Stimulated activated naive CD8-positive, alpha-beta T cell treated with anti-CD3 and anti-CD28 coated beads, Interleukin-15, amount 100 ng/mL, for 72 hours (primary cell): Measurements from ENCODE around the gene C18orf54.
"Not testable (repeated sequence)": the region's sequence is repeated elsewhere in the genome, so short reads cannot be mapped to it uniquely, and the experiment has no call there.

Experiments
- ATAC-seq: fragments of 150-1000 bp; cut with Tn5 transposase; 2 replicates; pipeline ENCODE4 v1.10.0; 2021; ENCODE audit warnings: mild to moderate bottlenecking, moderate library complexity
- DNase-seq, 2 donors: peaks; one replicate each; pipeline ENCODE4 v3.0.0; 2021 to 2022
- H3K27ac Mint-ChIP-seq, 2 donors: one replicate each; pipeline ENCODE4 v1.8.0; 2022; ENCODE audit warnings: mild to moderate bottlenecking in 2 of 2, mixed read lengths in 2 of 2, moderate library complexity in 2 of 2
- H3K27me3 Mint-ChIP-seq: one replicate; pipeline ENCODE4 v1.8.0; 2022; ENCODE audit warnings: mixed read lengths
- H3K4me1 Mint-ChIP-seq: one replicate; pipeline ENCODE4 v1.8.0; 2022; ENCODE audit warnings: mild to moderate bottlenecking, mixed read lengths
- H3K4me3 Mint-ChIP-seq, 2 donors: one replicate each; pipeline ENCODE4 v1.8.0; 2022; ENCODE audit warnings: mild to moderate bottlenecking in 2 of 2, mixed read lengths in 2 of 2, moderate library complexity in 1 of 2
- H3K9me3 Mint-ChIP-seq, 2 donors: one replicate each; pipeline ENCODE4 v1.8.0; 2022; ENCODE audit warnings: mixed read lengths in 2 of 2

C18orf54 gene

GRCh38 chr18:54378057-54378456 lies 20.4 kb downstream of the C18orf54 start:
- DNase-seq (no peak), ATAC-seq (no peak)
- Mint-ChIP-seq H3K27ac (no peak overlapping the region), H3K4me1 (no peaks in the 10 kb centered on the region), H3K9me3 (no peaks in the 10 kb centered on the region), H3K4me3 (no peak overlapping the region), H3K27me3 (no peaks in the 10 kb centered on the region)

GRCh38 chr18:54381640-54382039 lies 23.9 kb downstream of the C18orf54 start:
- ATAC-seq: no peak
- Mint-ChIP-seq H3K27ac (no peak overlapping the region), H3K4me1 (no peaks in the 10 kb centered on the region), H3K27me3 (no peaks in the 10 kb centered on the region), H3K4me3 (no peak overlapping the region), H3K9me3 (no peaks in the 10 kb centered on the region)
- no peak for DNase-seq

- H3K9me3 Mint-ChIP-seq: no peaks in the 10 kb centered on the region
- no peaks in the 10 kb centered on the region for H3K27me3 Mint-ChIP-seq
- H3K4me1 Mint-ChIP-seq: no peaks in the 10 kb centered on the region
- ATAC-seq (no peak), DNase-seq (no peak)
- H3K27ac Mint-ChIP-seq: no peak overlapping the region
- no peak overlapping the region for H3K4me3 Mint-ChIP-seq
Observed at GRCh38 chr18:54382076-54382475, 24.4 kb downstream of the C18orf54 start.

- Mint-ChIP-seq H3K27ac (peak overlapping the region in 1 of 2 donors; percentile 55), H3K4me3 (no peak overlapping the region), H3K4me1 (no peaks in the 10 kb centered on the region), H3K27me3 (no peaks in the 10 kb centered on the region), H3K9me3 (no peaks in the 10 kb centered on the region)
- DNase-seq: no peak
- ATAC-seq: no peak
Observed at GRCh38 chr18:54382733-54383252, 25.1 kb downstream of the C18orf54 start.

GRCh38 chr18:54386043-54386442 lies 28.3 kb downstream of the C18orf54 start:
- H3K9me3 Mint-ChIP-seq: no peaks in the 10 kb centered on the region
- peaks cover 11% of the 10 kb centered on the region for H3K4me1 Mint-ChIP-seq
- ATAC-seq: no peak
- peaks cover 20% of the 10 kb centered on the region for H3K27me3 Mint-ChIP-seq
- no peak for DNase-seq
- H3K4me3 Mint-ChIP-seq: no peak overlapping the region
- no peak overlapping the region for H3K27ac Mint-ChIP-seq

GRCh38 chr18:54386800-54387495 lies 29.2 kb downstream of the C18orf54 start:
- DNase-seq, H3K9me3 Mint-ChIP-seq, ATAC-seq, H3K4me3 Mint-ChIP-seq: not testable (repeated sequence)
- H3K27ac Mint-ChIP-seq: peak overlapping the region in 1 of 2 donors; percentile 57
- peaks cover 11% of the 10 kb centered on the region for H3K4me1 Mint-ChIP-seq
- H3K27me3 Mint-ChIP-seq: peaks cover 20% of the 10 kb centered on the region

GRCh38 chr18:54387631-54388030 lies 29.9 kb downstream of the C18orf54 start:
- DNase-seq (no peak), ATAC-seq (no peak)
- Mint-ChIP-seq H3K9me3 (no peaks in the 10 kb centered on the region), H3K4me3 (no peak overlapping the region), H3K4me1 (peaks cover 11% of the 10 kb centered on the region), H3K27ac (no peak overlapping the region), H3K27me3 (peaks cover 20% of the 10 kb centered on the region)

GRCh38 chr18:54388203-54389142 lies 30.8 kb downstream of the C18orf54 start:
- Mint-ChIP-seq H3K9me3 (no peaks in the 10 kb centered on the region), H3K27ac (peak overlapping the region in 1 of 2 donors; percentile 63), H3K4me1 (peaks cover 11% of the 10 kb centered on the region), H3K27me3 (peaks cover 20% of the 10 kb centered on the region), H3K4me3 (peak overlapping the region in 1 of 2 donors; percentile 36)
- DNase-seq: peak; percentile 10 to 50
- peak; percentile 93 for ATAC-seq

GRCh38 chr18:54389143-54389505 lies 31.4 kb downstream of the C18orf54 start:
- Mint-ChIP-seq H3K27ac (peak overlapping the region in 1 of 2 donors; percentile 63), H3K4me3 (peak overlapping the region in 1 of 2 donors; percentile 36), H3K4me1 (peaks cover 11% of the 10 kb centered on the region), H3K9me3 (no peaks in the 10 kb centered on the region), H3K27me3 (peaks cover 20% of the 10 kb centered on the region)
- no peak for ATAC-seq
- no peak for DNase-seq

- ATAC-seq (no peak), DNase-seq (no peak)
- no peak overlapping the region for H3K27ac Mint-ChIP-seq
- peaks cover 11% of the 10 kb centered on the region for H3K4me1 Mint-ChIP-seq
- H3K4me3 Mint-ChIP-seq: no peak overlapping the region
- no peaks in the 10 kb centered on the region for H3K9me3 Mint-ChIP-seq
- H3K27me3 Mint-ChIP-seq: peaks cover 20% of the 10 kb centered on the region
Observed at GRCh38 chr18:54390838-54391237, 33.1 kb downstream of the C18orf54 start.

GRCh38 chr18:54392543-54393023 lies 34.9 kb downstream of the C18orf54 start:
- peaks cover 11% of the 10 kb centered on the region for H3K4me1 Mint-ChIP-seq
- H3K27ac Mint-ChIP-seq: no peak overlapping the region
- H3K9me3 Mint-ChIP-seq: no peaks in the 10 kb centered on the region
- no peak overlapping the region for H3K4me3 Mint-ChIP-seq
- DNase-seq (peak in 1 of 2 donors; percentile 16), ATAC-seq (peak; percentile 67)
- H3K27me3 Mint-ChIP-seq: peaks cover 20% of the 10 kb centered on the region

GRCh38 chr18:54393648-54394294 lies 36.1 kb downstream of the C18orf54 start:
- Mint-ChIP-seq H3K9me3 (no peaks in the 10 kb centered on the region), H3K27ac (no peak overlapping the region), H3K4me1 (peaks cover 4% of the 10 kb centered on the region), H3K27me3 (peaks cover 15% of the 10 kb centered on the region), H3K4me3 (no peak overlapping the region)
- DNase-seq (no peak), ATAC-seq (no peak)

- H3K27ac Mint-ChIP-seq: no peak overlapping the region
- DNase-seq (no peak), ATAC-seq (no peak)
- no peak overlapping the region for H3K4me3 Mint-ChIP-seq
- no peaks in the 10 kb centered on the region for H3K27me3 Mint-ChIP-seq
- H3K4me1 Mint-ChIP-seq: no peaks in the 10 kb centered on the region
- no peaks in the 10 kb centered on the region for H3K9me3 Mint-ChIP-seq
Observed at GRCh38 chr18:54396760-54397159, 39.1 kb downstream of the C18orf54 start.

GRCh38 chr18:54405290-54405689 lies 47.6 kb downstream of the C18orf54 start:
- H3K4me1 Mint-ChIP-seq: no peaks in the 10 kb centered on the region
- ATAC-seq: no peak
- DNase-seq: no peak
- H3K9me3 Mint-ChIP-seq: no peaks in the 10 kb centered on the region
- H3K4me3 Mint-ChIP-seq: no peak overlapping the region
- no peak overlapping the region for H3K27ac Mint-ChIP-seq
- peaks cover 7% of the 10 kb centered on the region for H3K27me3 Mint-ChIP-seq

GRCh38 chr18:54411781-54412180 lies 54.1 kb downstream of the C18orf54 start:
- H3K4me1 Mint-ChIP-seq: no peaks in the 10 kb centered on the region
- H3K4me3 Mint-ChIP-seq: no peak overlapping the region
- H3K27me3 Mint-ChIP-seq: peaks cover 8% of the 10 kb centered on the region
- no peaks in the 10 kb centered on the region for H3K9me3 Mint-ChIP-seq
- ATAC-seq (no peak), DNase-seq (no peak)
- H3K27ac Mint-ChIP-seq: no peak overlapping the region
